Spleen (tissue), 11 donors: ENCODE data around the gene MRAS. TPM values are rescaled to one million over a fixed set of nuclear protein-coding genes. Genes with fewer than 3 reads are reported as not detected.
"Not testable (repeated sequence)": the region's sequence is repeated elsewhere in the genome, so short reads cannot be mapped to it uniquely, and the experiment has no call there.

ENCODE experiments used
- DNase-seq: peaks from one replicate; pipeline ENCODE4 v3.0.0-alpha.2; 2020
- H3K27ac ChIP-seq, 8 donors: fragments of 200-600 bp; sonication (generic) in 7 of 8; 1 replicate in 4 of 8; 2 replicates in 4 of 8; pipeline versions ENCODE4 v1.5.0 to v1.8.0; 2016 to 2021; ENCODE audit warnings: inconsistent platforms in 4 of 8, mild to moderate bottlenecking in 4 of 8, moderate library complexity in 1 of 8
- H3K27me3 ChIP-seq, 7 donors: fragments of 200-600 bp; sonication (generic) in 6 of 7; replicated peaks in 1 of 7; 1 replicate in 4 of 7; 2 replicates in 3 of 7; pipeline versions ENCODE4 v1.5.0 to v1.8.0; 2016 to 2021; ENCODE audit warnings: inconsistent platforms in 3 of 7, mild to moderate bottlenecking in 1 of 7
- H3K36me3 ChIP-seq, 6 donors: fragments of 200-600 bp; sonication (generic) in 5 of 6; 1 replicate in 4 of 6; 2 replicates in 2 of 6; pipeline versions ENCODE4 v1.5.0 to v1.8.0; 2016 to 2021; ENCODE audit warnings: inconsistent platforms in 2 of 6
- H3K4me1 ChIP-seq, 6 donors: fragments of 200-600 bp; sonication (generic) in 5 of 6; 1 replicate in 3 of 6; 2 replicates in 3 of 6; pipeline versions ENCODE4 v1.5.0 to v1.8.0; 2016 to 2021; ENCODE audit warnings: inconsistent platforms in 3 of 6
- H3K4me3 ChIP-seq, 8 donors: fragments of 200-600 bp; sonication (generic) in 7 of 8; 1 replicate in 4 of 8; 2 replicates in 4 of 8; pipeline versions ENCODE4 v1.5.0 to v1.8.0; 2016 to 2021; ENCODE audit warnings: inconsistent platforms in 4 of 8, mild to moderate bottlenecking in 4 of 8, moderate library complexity in 2 of 8
- H3K9me3 ChIP-seq, 8 donors: fragments of 200-600 bp; sonication (generic) in 7 of 8; 1 replicate in 4 of 8; 2 replicates in 4 of 8; pipeline versions ENCODE4 v1.5.0 to v1.8.0; 2016 to 2021; ENCODE audit warnings: inconsistent platforms in 4 of 8
- POLR2A ChIP-seq, 3 donors: fragments of 450-650 bp; IDR thresholded peaks; one replicate each; pipeline ENCODE4 v1.5.1; 2017; ENCODE audit warnings: antibody characterized with exemption in 3 of 3, mild to moderate bottlenecking in 1 of 3
- POLR2AphosphoS5 ChIP-seq, 3 donors: sonication (generic); formaldehyde crosslinking; IDR thresholded peaks; one replicate each; pipeline ENCODE4 v1.5.1; 2017; ENCODE audit warnings: antibody characterized with exemption in 3 of 3
- WGBS, 5 donors: extraction: QIAGEN DNeasy Blood & Tissue Kit in 3 of 5; methylation state at CpG; one replicate each; pipeline versions ENCODE4 v1.1.5 to v1.1.7; 2013 to 2018; 5-methylcytosine and 5-hydroxymethylcytosine counted together
- intact Hi-C: fragments of 100-400 bp; cut with DNase I; formaldehyde crosslinking; loops from one replicate; pipeline ENCODE4 v1.15.0; 2023; ENCODE audit warnings: low total_unique reads
- polyA plus RNA-seq, 3 donors: library from polyadenylated mRNA; stranded (reverse); fragments of 200-250 nt; gene quantifications; one replicate each; pipeline ENCODE4 v1.2.1, GENCODE V29; 2013
- total RNA-seq, 7 donors: library from RNA; depleted of rRNA in 3 of 7; stranded (reverse); fragments of >200 nt in 3 of 7; fragmentation: NEBNext Ultra II Directional in 4 of 7; extraction: Animal tissue kit (Norgen Biotek cat#: 25700) in 4 of 7; gene quantifications; one replicate each; pipeline versions ENCODE4 v1.1.0 to v1.2.1, GENCODE V29; 2016 to 2021
- TF ChIP-seq, protein P1 (sequence below), 11 experiments: fragments of 200-600 bp in 7 of 11; fragments of 450-650 bp in 4 of 11; sonication (generic) in 4 of 11; IDR thresholded peaks in 8 of 11; conservative IDR thresholded peaks in 3 of 11; 1 replicate in 7 of 11; 2 replicates in 4 of 11; pipeline versions ENCODE4 v1.4.0 to v1.8.0; 2016 to 2021; ENCODE audit warnings: antibody characterized with exemption in 11 of 11, inconsistent platforms in 4 of 11, mild to moderate bottlenecking in 1 of 11
- donor health status: healthy with polysubstance abuse.
- donor health status: DM: no; HTN: no; CAD: no; lungs with moderate emphysema.
- donor health status: DM: no; HTN: no; CAD: no.
- donor health status: Bipolar disorder and iron deficiency.
- donor health status: healthy.
- donor health status: DM: no; HTN: no; CAD: no.
- donor health status: DM: yes; HTN: yes; CAD: no.

The MRAS gene
- total and polyA plus RNA-seq, 10 donors: 4.1 to 36.7 (median 21.4) TPM

DNA sequence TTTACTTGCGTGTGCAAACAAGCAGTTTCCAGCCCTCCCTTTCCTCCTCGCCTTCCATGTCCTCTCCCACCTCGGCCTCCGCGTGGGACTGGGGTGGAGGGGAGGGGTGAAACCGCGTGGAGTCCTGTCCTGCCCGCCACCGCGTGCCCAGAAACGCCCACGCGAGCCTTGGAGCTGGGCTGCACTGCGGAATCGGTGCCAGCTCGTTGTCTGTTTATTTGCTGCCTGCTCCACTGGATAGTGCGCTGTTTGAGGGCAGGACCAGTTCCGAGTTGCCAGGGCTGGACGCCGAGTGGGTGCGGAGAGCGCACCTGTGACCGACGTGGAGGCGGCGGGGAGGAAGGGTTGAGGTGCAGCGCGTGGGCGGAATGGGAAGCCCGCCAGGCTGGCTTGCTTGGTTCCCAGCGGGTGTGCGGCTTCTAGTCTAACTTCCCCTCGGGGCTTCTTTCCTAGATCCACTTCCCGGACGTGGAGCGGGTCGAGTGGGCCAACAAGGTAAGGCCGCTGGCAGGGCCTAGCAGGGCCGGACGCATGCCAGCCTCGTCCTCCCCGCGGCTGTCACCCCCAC is 103.3 kb downstream of the MRAS start:
- no peaks in the 10 kb centered on the region for H3K36me3 ChIP-seq
- H3K9me3 ChIP-seq: no peaks in the 10 kb centered on the region
- H3K4me1 ChIP-seq: no peaks in the 10 kb centered on the region
- TF ChIP-seq POLR2A (IDR thresholded peaks at IDR 0.05): no peak
- TF ChIP-seq, protein P1, sequence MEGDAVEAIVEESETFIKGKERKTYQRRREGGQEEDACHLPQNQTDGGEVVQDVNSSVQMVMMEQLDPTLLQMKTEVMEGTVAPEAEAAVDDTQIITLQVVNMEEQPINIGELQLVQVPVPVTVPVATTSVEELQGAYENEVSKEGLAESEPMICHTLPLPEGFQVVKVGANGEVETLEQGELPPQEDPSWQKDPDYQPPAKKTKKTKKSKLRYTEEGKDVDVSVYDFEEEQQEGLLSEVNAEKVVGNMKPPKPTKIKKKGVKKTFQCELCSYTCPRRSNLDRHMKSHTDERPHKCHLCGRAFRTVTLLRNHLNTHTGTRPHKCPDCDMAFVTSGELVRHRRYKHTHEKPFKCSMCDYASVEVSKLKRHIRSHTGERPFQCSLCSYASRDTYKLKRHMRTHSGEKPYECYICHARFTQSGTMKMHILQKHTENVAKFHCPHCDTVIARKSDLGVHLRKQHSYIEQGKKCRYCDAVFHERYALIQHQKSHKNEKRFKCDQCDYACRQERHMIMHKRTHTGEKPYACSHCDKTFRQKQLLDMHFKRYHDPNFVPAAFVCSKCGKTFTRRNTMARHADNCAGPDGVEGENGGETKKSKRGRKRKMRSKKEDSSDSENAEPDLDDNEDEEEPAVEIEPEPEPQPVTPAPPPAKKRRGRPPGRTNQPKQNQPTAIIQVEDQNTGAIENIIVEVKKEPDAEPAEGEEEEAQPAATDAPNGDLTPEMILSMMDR (IDR thresholded peaks at IDR 0.05 in 8 of 11, conservative IDR thresholded peaks at IDR 0.05 in 3 of 11): no peak
- no peak for TF ChIP-seq POLR2AphosphoS5 (IDR thresholded peaks at IDR 0.05)
- H3K27me3 ChIP-seq: peaks cover 0 to 34% (median 0%) of the 10 kb centered on the region in 7 donors
- intact Hi-C loops: no loop called here
- DNase-seq: peak; percentile 61
- no peak overlapping the region for H3K27ac ChIP-seq
- 87 to 91% (median 87%) methylated on average over 39 to 43 of the region's 43 CpGs for WGBS, 5 donors
- no peak overlapping the region for H3K4me3 ChIP-seq

DNA sequence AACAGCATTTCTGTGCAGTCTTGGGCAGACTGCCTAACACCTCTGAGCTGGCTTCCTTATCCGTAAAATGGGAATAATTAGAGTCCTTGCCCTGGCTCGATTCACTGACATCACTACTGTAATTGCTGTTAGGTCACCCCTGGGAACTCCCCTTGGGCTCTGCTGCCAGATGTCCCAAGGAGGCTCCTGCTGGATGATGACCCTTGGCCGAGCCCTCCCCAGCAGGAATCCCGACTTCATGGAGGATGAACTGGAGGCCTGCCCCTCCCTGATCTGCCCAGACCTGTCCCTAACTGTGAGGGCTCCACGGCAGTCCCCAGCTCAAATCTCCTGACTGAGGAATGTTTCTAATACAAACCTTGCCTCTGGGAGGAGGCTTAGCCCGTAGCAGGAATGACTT is 104.1 kb downstream of the MRAS start:
- peak; percentile 37 for DNase-seq
- peaks cover 0 to 37% (median 0%) of the 10 kb centered on the region in 7 donors for H3K27me3 ChIP-seq
- no peaks in the 10 kb centered on the region for H3K36me3 ChIP-seq
- H3K4me3 ChIP-seq: no peak overlapping the region
- H3K27ac ChIP-seq: no peak overlapping the region
- no peaks in the 10 kb centered on the region for H3K9me3 ChIP-seq
- no peaks in the 10 kb centered on the region for H3K4me1 ChIP-seq
- no peak for TF ChIP-seq POLR2A (IDR thresholded peaks at IDR 0.05)
- no peak for TF ChIP-seq POLR2AphosphoS5 (IDR thresholded peaks at IDR 0.05)
- TF ChIP-seq, protein P1 (IDR thresholded peaks at IDR 0.05 in 8 of 11, conservative IDR thresholded peaks at IDR 0.05 in 3 of 11): no peak
- WGBS, 5 donors: 69 to 83% (median 77%) methylated on average over 6 of the region's 6 CpGs
- intact Hi-C loops: no loop called here

DNA sequence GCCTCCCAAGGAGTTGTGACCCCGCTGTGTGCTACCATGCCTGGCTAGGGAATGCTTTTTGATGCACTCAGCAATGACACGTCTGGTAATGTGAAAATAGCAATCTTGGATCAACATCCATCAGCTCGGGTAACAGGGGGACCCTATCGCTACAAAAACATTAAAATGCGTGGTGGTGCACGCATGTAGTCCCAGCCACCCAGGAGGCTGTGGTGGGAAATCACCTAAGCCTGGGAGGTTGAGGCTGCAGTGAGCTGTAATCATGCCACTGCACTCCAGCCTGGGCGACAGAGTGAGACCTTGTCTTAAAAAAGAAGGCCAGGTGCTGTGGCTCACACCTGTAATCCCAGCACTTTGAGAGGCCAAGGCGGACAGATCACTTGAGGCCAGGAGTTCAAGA is 105.6 kb downstream of the MRAS start:
- H3K36me3 ChIP-seq, H3K4me3 ChIP-seq, H3K4me1 ChIP-seq, H3K27ac ChIP-seq, intact Hi-C loops, H3K9me3 ChIP-seq: not testable (repeated sequence)
- WGBS, 5 donors: 79 to 92% (median 87%) methylated on average over 8 of the region's 8 CpGs
- DNase-seq: peak; percentile 37
- peaks cover 0 to 48% (median 0%) of the 10 kb centered on the region in 7 donors for H3K27me3 ChIP-seq

Other genes with a start within 250 kb of the MRAS start
- 10 to 100 TPM in 6 of 7 donors, 1 to 10 TPM in 1; 9.3 to 38.6 (median 15.0) TPM for gene DZIP1L, start 233.0 kb upstream of the MRAS start, total RNA-seq
- 1 to 10 TPM in 2 of 3 donors, under 1 TPM in 1; 0.85 to 2.8 (median 2.5) TPM for gene DZIP1L, start 233.0 kb upstream of the MRAS start, polyA plus RNA-seq
- gene A4GNT, start 216.2 kb upstream of the MRAS start, total RNA-seq: not detected
- gene A4GNT, start 216.2 kb upstream of the MRAS start, polyA plus RNA-seq: not detected
- gene DBR1, start 173.7 kb upstream of the MRAS start, total RNA-seq: 10 to 100 TPM; 16.8 to 19.2 (median 17.4) TPM
- gene DBR1, start 173.7 kb upstream of the MRAS start, polyA plus RNA-seq: 10 to 100 TPM in 1 of 3 donors, 1 to 10 TPM in 2; 8.1 to 10.2 (median 8.3) TPM
- 10 to 100 TPM; 56.7 to 95.0 (median 73.0) TPM for gene ARMC8, start 161.3 kb upstream of the MRAS start, total RNA-seq
- 10 to 100 TPM; 13.7 to 21.0 (median 17.4) TPM for gene ARMC8, start 161.3 kb upstream of the MRAS start, polyA plus RNA-seq
- gene NME9, start 18.7 kb upstream of the MRAS start, total RNA-seq: 1 to 10 TPM in 1 of 7 donors, under 1 TPM in 3, not detected in 3; 0.37 to 4.1 (median 0.54) TPM
- gene NME9, start 18.7 kb upstream of the MRAS start, polyA plus RNA-seq: under 1 TPM in 2 of 3 donors, not detected in 1; 0.14 to 0.16 TPM
- not detected for gene ESYT3, start 86.0 kb downstream of the MRAS start, total RNA-seq
- under 1 TPM in 1 of 3 donors, not detected in 2; 0.02 TPM for gene ESYT3, start 86.0 kb downstream of the MRAS start, polyA plus RNA-seq
- gene CEP70, start 245.7 kb downstream of the MRAS start, total RNA-seq: 10 to 100 TPM; 10.7 to 19.0 (median 14.7) TPM
- gene CEP70, start 245.7 kb downstream of the MRAS start, polyA plus RNA-seq: 1 to 10 TPM; 2.7 to 4.8 (median 4.2) TPM